ENCODE results near the gene STXBP1.
"Not testable (repeated sequence)": the region's sequence is repeated elsewhere in the genome, so short reads cannot be mapped to it uniquely, and the experiment has no call there.

DNA sequence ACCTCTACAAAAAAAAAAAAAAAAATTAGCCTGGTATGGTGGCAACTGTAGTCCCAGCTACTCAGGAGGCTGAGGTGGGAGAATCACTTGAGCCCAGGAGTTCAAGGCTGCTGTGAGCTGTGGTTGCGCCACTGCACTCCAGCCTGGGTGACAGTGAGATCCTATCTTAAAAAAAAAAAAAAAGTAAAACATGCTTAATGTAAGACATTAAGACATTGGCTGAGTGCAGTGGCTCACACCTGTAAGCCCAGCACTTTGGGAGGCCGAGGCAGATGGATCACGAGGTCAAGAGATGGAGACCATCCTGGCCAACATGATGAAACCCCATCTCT lies 27.6 kb upstream of the STXBP1 start:
- TF ChIP-seq, protein P1, sequence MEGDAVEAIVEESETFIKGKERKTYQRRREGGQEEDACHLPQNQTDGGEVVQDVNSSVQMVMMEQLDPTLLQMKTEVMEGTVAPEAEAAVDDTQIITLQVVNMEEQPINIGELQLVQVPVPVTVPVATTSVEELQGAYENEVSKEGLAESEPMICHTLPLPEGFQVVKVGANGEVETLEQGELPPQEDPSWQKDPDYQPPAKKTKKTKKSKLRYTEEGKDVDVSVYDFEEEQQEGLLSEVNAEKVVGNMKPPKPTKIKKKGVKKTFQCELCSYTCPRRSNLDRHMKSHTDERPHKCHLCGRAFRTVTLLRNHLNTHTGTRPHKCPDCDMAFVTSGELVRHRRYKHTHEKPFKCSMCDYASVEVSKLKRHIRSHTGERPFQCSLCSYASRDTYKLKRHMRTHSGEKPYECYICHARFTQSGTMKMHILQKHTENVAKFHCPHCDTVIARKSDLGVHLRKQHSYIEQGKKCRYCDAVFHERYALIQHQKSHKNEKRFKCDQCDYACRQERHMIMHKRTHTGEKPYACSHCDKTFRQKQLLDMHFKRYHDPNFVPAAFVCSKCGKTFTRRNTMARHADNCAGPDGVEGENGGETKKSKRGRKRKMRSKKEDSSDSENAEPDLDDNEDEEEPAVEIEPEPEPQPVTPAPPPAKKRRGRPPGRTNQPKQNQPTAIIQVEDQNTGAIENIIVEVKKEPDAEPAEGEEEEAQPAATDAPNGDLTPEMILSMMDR (IDR thresholded peaks at IDR 0.05; ENCODE audit: insufficient read depth, low read length, poor library complexity, severe bottlenecking), result not testable (repeated sequence)
- not testable (repeated sequence) for TF ChIP-seq EZH2phosphoT487 (conservative IDR thresholded peaks at IDR 0.05; ENCODE audit: low read length)
